ENCODE data around the gene KIAA0232. TPM values are rescaled to one million over a fixed set of nuclear protein-coding genes. Genes with fewer than 3 reads are reported as not detected.

Gene KIAA0232
- total and polyA plus RNA-seq, 10 of the 15 experiments (the other 5 are each of a cell fraction or from before 2014, with no cell fraction given): 2.8 to 15.1 (median 10.8) TPM

DNA sequence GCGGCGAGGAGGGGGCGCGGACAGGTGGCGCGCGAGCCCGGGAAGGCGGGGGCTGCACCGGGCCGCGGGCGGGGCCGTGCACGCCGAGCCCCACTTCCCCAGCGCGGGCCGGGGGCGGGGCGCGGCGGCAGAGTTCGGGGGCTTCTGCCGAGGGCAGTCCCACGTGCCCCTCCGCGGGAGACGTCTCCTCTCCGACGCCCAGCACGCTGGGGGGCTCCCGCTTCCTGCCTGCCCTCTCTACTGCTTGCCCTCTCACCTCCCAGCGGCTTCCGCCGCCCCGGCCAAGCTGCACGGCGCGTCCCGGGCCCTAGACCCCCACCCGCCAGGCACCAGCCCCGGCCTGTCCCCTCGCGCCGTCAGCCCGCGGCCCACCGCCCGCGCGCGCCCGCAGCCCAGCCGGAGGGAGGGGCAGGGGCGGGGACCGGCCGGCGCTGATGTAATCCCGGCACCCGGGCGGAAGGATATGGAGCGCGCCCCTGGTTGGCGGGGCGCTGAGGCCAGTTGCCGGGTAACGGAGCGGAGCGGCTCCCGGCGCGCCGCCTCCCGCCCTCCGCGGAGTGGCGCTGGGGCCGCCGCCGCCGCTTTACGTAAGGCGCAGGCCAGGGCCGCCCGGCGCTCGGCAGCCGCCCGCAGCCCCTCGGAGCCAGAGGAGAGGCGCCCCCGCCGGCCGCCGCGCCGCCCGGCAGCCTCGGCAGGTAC lies at the start of gene KIAA0232 (continued):
- TF ChIP-seq, protein P1, sequence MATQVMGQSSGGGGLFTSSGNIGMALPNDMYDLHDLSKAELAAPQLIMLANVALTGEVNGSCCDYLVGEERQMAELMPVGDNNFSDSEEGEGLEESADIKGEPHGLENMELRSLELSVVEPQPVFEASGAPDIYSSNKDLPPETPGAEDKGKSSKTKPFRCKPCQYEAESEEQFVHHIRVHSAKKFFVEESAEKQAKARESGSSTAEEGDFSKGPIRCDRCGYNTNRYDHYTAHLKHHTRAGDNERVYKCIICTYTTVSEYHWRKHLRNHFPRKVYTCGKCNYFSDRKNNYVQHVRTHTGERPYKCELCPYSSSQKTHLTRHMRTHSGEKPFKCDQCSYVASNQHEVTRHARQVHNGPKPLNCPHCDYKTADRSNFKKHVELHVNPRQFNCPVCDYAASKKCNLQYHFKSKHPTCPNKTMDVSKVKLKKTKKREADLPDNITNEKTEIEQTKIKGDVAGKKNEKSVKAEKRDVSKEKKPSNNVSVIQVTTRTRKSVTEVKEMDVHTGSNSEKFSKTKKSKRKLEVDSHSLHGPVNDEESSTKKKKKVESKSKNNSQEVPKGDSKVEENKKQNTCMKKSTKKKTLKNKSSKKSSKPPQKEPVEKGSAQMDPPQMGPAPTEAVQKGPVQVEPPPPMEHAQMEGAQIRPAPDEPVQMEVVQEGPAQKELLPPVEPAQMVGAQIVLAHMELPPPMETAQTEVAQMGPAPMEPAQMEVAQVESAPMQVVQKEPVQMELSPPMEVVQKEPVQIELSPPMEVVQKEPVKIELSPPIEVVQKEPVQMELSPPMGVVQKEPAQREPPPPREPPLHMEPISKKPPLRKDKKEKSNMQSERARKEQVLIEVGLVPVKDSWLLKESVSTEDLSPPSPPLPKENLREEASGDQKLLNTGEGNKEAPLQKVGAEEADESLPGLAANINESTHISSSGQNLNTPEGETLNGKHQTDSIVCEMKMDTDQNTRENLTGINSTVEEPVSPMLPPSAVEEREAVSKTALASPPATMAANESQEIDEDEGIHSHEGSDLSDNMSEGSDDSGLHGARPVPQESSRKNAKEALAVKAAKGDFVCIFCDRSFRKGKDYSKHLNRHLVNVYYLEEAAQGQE (IDR thresholded peaks at IDR 0.05; ENCODE audit: low read depth, low read length): no peak
- TF ChIP-seq POLR2AphosphoS2 (IDR thresholded peaks at IDR 0.05; ENCODE audit: low read depth, low read length) (0 out of 2 replicates have a peak, but pooled peaks have one; percentile 35), BACH1 (IDR thresholded peaks at IDR 0.05; ENCODE audit: borderline replicate concordance) (peak; percentile 80)

DNA sequence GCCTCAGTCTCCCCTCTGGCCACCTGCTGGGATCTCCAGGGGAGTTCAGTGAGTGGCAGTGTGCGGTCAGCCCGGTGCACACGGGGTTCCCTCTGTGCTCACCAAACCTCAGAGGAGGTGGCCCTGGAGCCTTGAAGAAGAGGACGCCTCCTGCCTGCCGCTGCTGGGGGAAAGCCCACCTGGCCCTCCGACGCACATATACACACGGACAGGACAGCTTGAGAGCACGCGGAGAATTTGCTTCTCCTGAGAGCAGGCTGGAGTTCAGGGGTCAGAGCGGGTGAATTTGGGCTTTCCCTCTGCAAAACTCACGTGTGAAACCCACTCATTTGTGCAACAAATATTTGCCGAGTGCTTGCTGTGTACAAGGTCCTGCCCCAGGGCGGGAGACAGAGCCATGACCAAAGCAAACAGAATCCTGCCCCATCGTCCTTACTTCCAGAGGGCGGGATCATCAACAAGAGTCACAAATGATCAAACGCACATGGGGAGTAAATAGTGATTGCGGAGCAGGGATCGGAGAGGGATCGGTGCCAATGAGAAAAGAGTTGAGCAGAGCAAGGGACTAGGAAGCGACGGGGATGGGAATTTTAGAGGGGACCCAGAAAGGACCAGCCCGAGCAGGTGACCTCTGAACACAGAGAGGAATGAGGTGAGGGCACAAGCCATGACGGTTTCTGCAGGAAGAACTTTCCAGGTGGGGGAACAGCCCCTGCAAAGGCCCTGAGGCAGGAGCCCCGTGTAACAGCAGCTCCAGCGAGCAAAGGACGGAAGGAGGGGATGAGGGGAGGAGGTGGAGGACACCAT lies 49.0 kb upstream of the KIAA0232 start:
- ChIA-PET RAD21 (ENCODE audit: unreplicated experiment) (no interaction called here), CTCF (no interaction called here), POLR2A (no interaction called here), SMC1A (ENCODE audit: uncharacterized antibody, unreplicated experiment) (no interaction called here)
- ATAC-seq (no peak), FAIRE-seq (no peak), DNase-seq (ENCODE audit: low read depth, low spot score) (no peak)
- H3K4me2 ChIP-seq (ENCODE audit: control insufficient read depth, insufficient read depth): no peak overlapping the region
- H4K20me1 ChIP-seq (ENCODE audit: control insufficient read depth, insufficient read depth): no peaks in the 10 kb centered on the region
- H3K27ac ChIP-seq (ENCODE audit: control insufficient read depth, insufficient read depth): no peak overlapping the region
- H3K27me3 ChIP-seq (replicated peaks in 1 of 2; ENCODE audit: control insufficient read depth in 2 of 2, insufficient read depth in 2 of 2, low read length in 1 of 2): no peaks in the 10 kb centered on the region; a peak in 1 of 4 replicates
- H3K36me3 ChIP-seq (ENCODE audit: control insufficient read depth in 2 of 2, insufficient read depth in 2 of 2, low read length in 1 of 2): no peaks in the 10 kb centered on the region
- no peak overlapping the region for H3K4me3 ChIP-seq
- no peak overlapping the region for H2AFZ ChIP-seq (ENCODE audit: control insufficient read depth, low read depth, low read length)
- H3K79me2 ChIP-seq (ENCODE audit: control insufficient read depth, insufficient read depth, low read length): no peaks in the 10 kb centered on the region
- intact Hi-C loops (cut with micrococcal nuclease; ENCODE audit: unreplicated experiment) (no loop called here), in situ Hi-C loops (cut with MboI) (no loop called here)
- 63% methylated on average over 27 of the region's 27 CpGs for WGBS (ENCODE audit: insufficient coverage, insufficient replicate concordance, low lambda C conversion rate, missing lambda C conversion rate)
- H3K9ac ChIP-seq (ENCODE audit: control insufficient read depth, insufficient read depth, low read length): no peak overlapping the region
- no peaks in the 10 kb centered on the region for H3K4me1 ChIP-seq (ENCODE audit: control insufficient read depth, insufficient read depth, low read length)
- no TSS peak for BruUV-seq (replicated peaks)
- no peaks in the 10 kb centered on the region for H3K9me3 ChIP-seq (replicated peaks; ENCODE audit: control insufficient read depth, insufficient read depth, low read length)
- TF ChIP-seq, protein P2, sequence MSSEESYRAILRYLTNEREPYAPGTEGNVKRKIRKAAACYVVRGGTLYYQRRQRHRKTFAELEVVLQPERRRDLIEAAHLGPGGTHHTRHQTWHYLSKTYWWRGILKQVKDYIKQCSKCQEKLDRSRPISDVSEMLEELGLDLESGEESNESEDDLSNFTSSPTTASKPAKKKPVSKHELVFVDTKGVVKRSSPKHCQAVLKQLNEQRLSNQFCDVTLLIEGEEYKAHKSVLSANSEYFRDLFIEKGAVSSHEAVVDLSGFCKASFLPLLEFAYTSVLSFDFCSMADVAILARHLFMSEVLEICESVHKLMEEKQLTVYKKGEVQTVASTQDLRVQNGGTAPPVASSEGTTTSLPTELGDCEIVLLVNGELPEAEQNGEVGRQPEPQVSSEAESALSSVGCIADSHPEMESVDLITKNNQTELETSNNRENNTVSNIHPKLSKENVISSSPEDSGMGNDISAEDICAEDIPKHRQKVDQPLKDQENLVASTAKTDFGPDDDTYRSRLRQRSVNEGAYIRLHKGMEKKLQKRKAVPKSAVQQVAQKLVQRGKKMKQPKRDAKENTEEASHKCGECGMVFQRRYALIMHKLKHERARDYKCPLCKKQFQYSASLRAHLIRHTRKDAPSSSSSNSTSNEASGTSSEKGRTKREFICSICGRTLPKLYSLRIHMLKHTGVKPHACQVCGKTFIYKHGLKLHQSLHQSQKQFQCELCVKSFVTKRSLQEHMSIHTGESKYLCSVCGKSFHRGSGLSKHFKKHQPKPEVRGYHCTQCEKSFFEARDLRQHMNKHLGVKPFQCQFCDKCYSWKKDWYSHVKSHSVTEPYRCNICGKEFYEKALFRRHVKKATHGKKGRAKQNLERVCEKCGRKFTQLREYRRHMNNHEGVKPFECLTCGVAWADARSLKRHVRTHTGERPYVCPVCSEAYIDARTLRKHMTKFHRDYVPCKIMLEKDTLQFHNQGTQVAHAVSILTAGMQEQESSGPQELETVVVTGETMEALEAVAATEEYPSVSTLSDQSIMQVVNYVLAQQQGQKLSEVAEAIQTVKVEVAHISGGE (CRISPR knock-in tag; IDR thresholded peaks at IDR 0.05): no peak
- no peak for TF ChIP-seq STAT3 (IDR thresholded peaks at IDR 0.05; ENCODE audit: low read depth, low read length)
- no peak for TF ChIP-seq NFYB (IDR thresholded peaks at IDR 0.05; ENCODE audit: insufficient read depth, low read depth, low read length)
- no peak for TF ChIP-seq ZSCAN29 (IDR thresholded peaks at IDR 0.05)
- TF ChIP-seq CBX3 (IDR thresholded peaks at IDR 0.05; ENCODE audit: borderline replicate concordance, low read depth): no peak
- no peak for TF ChIP-seq GABPA (IDR thresholded peaks at IDR 0.05; ENCODE audit: low read depth)
- TF ChIP-seq, protein P3, sequence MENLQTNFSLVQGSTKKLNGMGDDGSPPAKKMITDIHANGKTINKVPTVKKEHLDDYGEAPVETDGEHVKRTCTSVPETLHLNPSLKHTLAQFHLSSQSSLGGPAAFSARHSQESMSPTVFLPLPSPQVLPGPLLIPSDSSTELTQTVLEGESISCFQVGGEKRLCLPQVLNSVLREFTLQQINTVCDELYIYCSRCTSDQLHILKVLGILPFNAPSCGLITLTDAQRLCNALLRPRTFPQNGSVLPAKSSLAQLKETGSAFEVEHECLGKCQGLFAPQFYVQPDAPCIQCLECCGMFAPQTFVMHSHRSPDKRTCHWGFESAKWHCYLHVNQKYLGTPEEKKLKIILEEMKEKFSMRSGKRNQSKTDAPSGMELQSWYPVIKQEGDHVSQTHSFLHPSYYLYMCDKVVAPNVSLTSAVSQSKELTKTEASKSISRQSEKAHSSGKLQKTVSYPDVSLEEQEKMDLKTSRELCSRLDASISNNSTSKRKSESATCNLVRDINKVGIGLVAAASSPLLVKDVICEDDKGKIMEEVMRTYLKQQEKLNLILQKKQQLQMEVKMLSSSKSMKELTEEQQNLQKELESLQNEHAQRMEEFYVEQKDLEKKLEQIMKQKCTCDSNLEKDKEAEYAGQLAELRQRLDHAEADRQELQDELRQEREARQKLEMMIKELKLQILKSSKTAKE (IDR thresholded peaks at IDR 0.05; ENCODE audit: low read depth, poor library complexity, severe bottlenecking): no peak
- TF ChIP-seq SUZ12 (IDR thresholded peaks at IDR 0.05; ENCODE audit: unreplicated experiment): no peak

Measured in GM12878 (cell line).